ENCODE measurements around the gene CRACR2A. TPM values are rescaled to one million over a fixed set of nuclear protein-coding genes. Genes with fewer than 3 reads are reported as not detected.

Gene CRACR2A
- total and polyA plus RNA-seq, 2 of the 4 experiments (the other 2 are of a cell fraction), result 0.54 to 0.60 TPM

- H3K14ac ChIP-seq (replicated peaks; ENCODE audit: low read depth, low read length), result no peak overlapping the region
- no peak overlapping the region for H4K8ac ChIP-seq (ENCODE audit: low read depth in 2 of 2, low read length in 2 of 2)
- peaks cover 10% of the 10 kb centered on the region for H3K27me3 ChIP-seq (ENCODE audit: control insufficient read depth, insufficient read depth, low read length)
- H3K18ac ChIP-seq (ENCODE audit: low read depth, low read length), result no peak overlapping the region
- no peak overlapping the region for H2BK120ac ChIP-seq (ENCODE audit: low read depth, low read length)
- TF ChIP-seq USF2 (IDR thresholded peaks at IDR 0.05; ENCODE audit: low read depth, low read length) (no peak), MXI1 (IDR thresholded peaks at IDR 0.05; ENCODE audit: borderline replicate concordance, low read depth, low read length) (no peak), RCOR1 (IDR thresholded peaks at IDR 0.05; ENCODE audit: insufficient replicate concordance, low read length) (no peak), CTCF (conservative IDR thresholded peaks at IDR 0.05; ENCODE audit: low read depth, low read length) (no peak), FOS (IDR thresholded peaks at IDR 0.05; ENCODE audit: low read depth, low read length) (no peak), RAD21 (IDR thresholded peaks at IDR 0.05; ENCODE audit: low read length) (no peak), RFX5 (IDR thresholded peaks at IDR 0.05; ENCODE audit: low read depth, low read length) (no peak), CHD1 (IDR thresholded peaks at IDR 0.05; ENCODE audit: low read depth, low read length) (no peak), BHLHE40 (IDR thresholded peaks at IDR 0.05; ENCODE audit: low read depth, low read length) (no peak), NFE2L2 (IDR thresholded peaks at IDR 0.05; ENCODE audit: low read depth, low read length) (no peak), POLR2A (IDR thresholded peaks at IDR 0.05; ENCODE audit: low read depth, low read length) (no peak), SMC3 (IDR thresholded peaks at IDR 0.05; ENCODE audit: low read depth, low read length) (no peak), MAZ (IDR thresholded peaks at IDR 0.05; ENCODE audit: borderline replicate concordance, low read depth, low read length) (no peak)
- TF ChIP-seq, protein P1, sequence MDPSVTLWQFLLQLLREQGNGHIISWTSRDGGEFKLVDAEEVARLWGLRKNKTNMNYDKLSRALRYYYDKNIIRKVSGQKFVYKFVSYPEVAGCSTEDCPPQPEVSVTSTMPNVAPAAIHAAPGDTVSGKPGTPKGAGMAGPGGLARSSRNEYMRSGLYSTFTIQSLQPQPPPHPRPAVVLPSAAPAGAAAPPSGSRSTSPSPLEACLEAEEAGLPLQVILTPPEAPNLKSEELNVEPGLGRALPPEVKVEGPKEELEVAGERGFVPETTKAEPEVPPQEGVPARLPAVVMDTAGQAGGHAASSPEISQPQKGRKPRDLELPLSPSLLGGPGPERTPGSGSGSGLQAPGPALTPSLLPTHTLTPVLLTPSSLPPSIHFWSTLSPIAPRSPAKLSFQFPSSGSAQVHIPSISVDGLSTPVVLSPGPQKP (IDR thresholded peaks at IDR 0.05; ENCODE audit: borderline replicate concordance, low read depth, low read length), result no peak
- H4K91ac ChIP-seq (ENCODE audit: insufficient read depth, low read depth, low read length), result no peak overlapping the region
- in situ Hi-C loops (cut with MboI; ENCODE audit: low sequenced_read_pairs) (loop anchor here (10.0 kb wide), 1 partner anchor 112 kb away; no protein-coding TSS in a partner anchor), dilution Hi-C loops (cut with HindIII; ENCODE audit: low sequenced_read_pairs, unreplicated experiment) (no loop called here), intact Hi-C loops (cut with micrococcal nuclease) (no loop called here)
- H2AFZ ChIP-seq (replicated peaks; ENCODE audit: low read length, poor library complexity), result no peak overlapping the region
- DNase-seq (no peak), ATAC-seq (ENCODE audit: low read depth) (no peak)
- H3K4me3 ChIP-seq (ENCODE audit: insufficient read depth, low read depth, low read length), result no peak overlapping the region
- no peak overlapping the region for H4K5ac ChIP-seq (ENCODE audit: low read depth, low read length)
- no TSS peak for BruUV-seq (replicated peaks)
- H2BK5ac ChIP-seq (ENCODE audit: low read depth, low read length, poor library complexity, severe bottlenecking), result no peak overlapping the region
- H3K9me3 ChIP-seq (ENCODE audit: control insufficient read depth, insufficient read depth, low read length), result no peaks in the 10 kb centered on the region
- no peak overlapping the region for H3K4me2 ChIP-seq (ENCODE audit: low read depth, low read length)
- no peaks in the 10 kb centered on the region for H3K36me3 ChIP-seq (ENCODE audit: control insufficient read depth, insufficient read depth, low read length)
- no peaks in the 10 kb centered on the region for H4K20me1 ChIP-seq (ENCODE audit: insufficient read depth, low read length)
- no peak overlapping the region for H3K27ac ChIP-seq (ENCODE audit: insufficient read depth, low read length)
- POLR2A ChIA-PET (ENCODE audit: unreplicated experiment), result no interaction called here
- no peak overlapping the region for H3K23ac ChIP-seq (ENCODE audit: low read depth, low read length)
- CTCF ChIA-PET, result interaction anchor here (0.6 kb wide), 1 partner anchor 704 kb away, joined by 3 read pairs; no protein-coding TSS in a partner anchor
- no peak overlapping the region for H3K4ac ChIP-seq (ENCODE audit: low read depth, low read length)
- no peaks in the 10 kb centered on the region for H3K9me1 ChIP-seq (ENCODE audit: insufficient read depth, low read length)
- H3K79me1 ChIP-seq (ENCODE audit: low read depth in 1 of 2, low read length in 2 of 2), result no peaks in the 10 kb centered on the region
- H2AK9ac ChIP-seq (replicated peaks; ENCODE audit: low read depth, low read length, poor library complexity), result no peak overlapping the region
- H3K9ac ChIP-seq (ENCODE audit: low read depth, low read length), result no peak overlapping the region
- WGBS, 2 experiments (ENCODE audit: extremely low coverage in 2 of 2, insufficient read length in 1 of 2), result 93% methylated on average over 3 of the region's 5 CpGs; no CpG with 5 or more reads in 1 of the 2 experiments
- no peaks in the 10 kb centered on the region for H3K4me1 ChIP-seq (ENCODE audit: control insufficient read depth, insufficient read depth, low read length)
- H2AK5ac ChIP-seq (ENCODE audit: low read depth, low read length), result no peak overlapping the region
- no peak overlapping the region for H2BK15ac ChIP-seq (ENCODE audit: low read depth, low read length)
- no peak overlapping the region for H3K56ac ChIP-seq (ENCODE audit: extremely low read depth, insufficient read depth, low read length)
- H2BK20ac ChIP-seq (ENCODE audit: low read depth, low read length), result no peak overlapping the region
Observed at GRCh38 chr12:3662521-3662921, 90.4 kb downstream of the CRACR2A start.

Measured in IMR-90 (cell line).